Esophagus (tissue), 2 donors: ENCODE results near the gene KLF5. TPM values are rescaled to one million over a fixed set of nuclear protein-coding genes. Genes with fewer than 3 reads are reported as not detected.

Experiments
- H3K27ac ChIP-seq, 2 donors: one replicate each; pipeline ENCODE4 v1.5.1; 2013; ENCODE audit warnings: low read depth in 2 of 2, mild to moderate bottlenecking in 2 of 2, inconsistent platforms in 1 of 2, low read length in 1 of 2, moderate library complexity in 1 of 2
- H3K27me3 ChIP-seq, 2 donors: one replicate each; pipeline ENCODE4 v1.6.1; 2013; ENCODE audit warnings: low read length in 2 of 2, control low read depth in 1 of 2, mild to moderate bottlenecking in 1 of 2; ENCODE audit not compliant: insufficient read depth in 2 of 2, control insufficient read depth in 1 of 2
- H3K36me3 ChIP-seq, 2 donors: one replicate each; pipeline ENCODE4 v1.6.1; 2013; ENCODE audit warnings: low read length in 1 of 2; ENCODE audit not compliant: control insufficient read depth in 2 of 2, insufficient read depth in 2 of 2
- H3K4me1 ChIP-seq, 2 donors: one replicate each; pipeline ENCODE4 v1.6.1; 2013; ENCODE audit warnings: low read length in 1 of 2; ENCODE audit not compliant: control insufficient read depth in 2 of 2, insufficient read depth in 2 of 2
- H3K4me3 ChIP-seq, 2 donors: one replicate each; pipeline ENCODE4 v1.5.1; 2013; ENCODE audit warnings: low read length in 2 of 2, mild to moderate bottlenecking in 2 of 2, low read depth in 1 of 2, moderate library complexity in 1 of 2
- H3K9me3 ChIP-seq, 2 donors: one replicate each; pipeline ENCODE4 v1.6.1; 2013; ENCODE audit warnings: mild to moderate bottlenecking in 2 of 2, low read depth in 1 of 2, low read length in 1 of 2, moderate library complexity in 1 of 2; ENCODE audit not compliant: control insufficient read depth in 2 of 2, insufficient read depth in 1 of 2
- WGBS, 2 donors: extraction: QIAGEN DNeasy Blood & Tissue Kit; methylation state at CpG; one replicate each; pipeline ENCODE4 v1.1.7; 2013; 5-methylcytosine and 5-hydroxymethylcytosine counted together
- polyA plus RNA-seq, 2 donors: library from polyadenylated mRNA; stranded (reverse); fragments of 200-250 nt; gene quantifications; one replicate each; pipeline ENCODE4 v1.2.3, GENCODE V29; 2013
- donor health status: healthy with polysubstance abuse.
- donor health status: Bipolar disorder and iron deficiency.

The KLF5 gene
- polyA plus RNA-seq, 2 donors = 196 to 245 TPM

DNA sequence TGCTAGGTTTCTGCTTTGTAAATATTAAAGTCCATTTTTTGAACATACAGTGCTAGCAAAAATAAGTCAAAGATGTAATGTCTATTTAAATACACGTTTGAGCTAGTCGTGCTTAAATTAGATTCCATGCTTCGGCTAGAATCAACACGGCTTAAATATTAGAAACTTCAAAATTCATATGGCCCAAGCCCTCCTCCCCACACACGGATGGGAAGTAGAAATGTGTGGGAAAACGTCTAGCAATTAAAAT is 816 bp upstream of the KLF5 start:
- Histone ChIP-seq H3K9me3 (no peaks in the 10 kb centered on the region), H3K27me3 (no peaks in the 10 kb centered on the region), H3K27ac (peak overlapping the region; percentile 65 to 91), H3K4me1 (no peaks in the 10 kb centered on the region), H3K36me3 (peaks cover 2 to 7% of the 10 kb centered on the region in 2 donors), H3K4me3 (peak overlapping the region; percentile 30 to 87)
- 12 to 16% methylated on average over 6 of the region's 6 CpGs for WGBS, 2 donors

GRCh38 chr13:73058432-73058735 is 421 bp upstream of the KLF5 start:
- no peaks in the 10 kb centered on the region for H3K27me3 ChIP-seq
- no peaks in the 10 kb centered on the region for H3K9me3 ChIP-seq
- peak overlapping the region; percentile 65 to 91 for H3K27ac ChIP-seq
- H3K4me1 ChIP-seq = no peaks in the 10 kb centered on the region
- H3K36me3 ChIP-seq = peaks cover 2 to 7% of the 10 kb centered on the region in 2 donors
- 2 to 3% methylated on average over 8 of the region's 8 CpGs for WGBS, 2 donors
- H3K4me3 ChIP-seq = peak overlapping the region; percentile 30 to 87

- 1% methylated on average over 54 to 68 of the region's 68 CpGs for WGBS, 2 donors
- Histone ChIP-seq H3K27me3 (no peaks in the 10 kb centered on the region), H3K4me1 (no peaks in the 10 kb centered on the region), H3K9me3 (no peaks in the 10 kb centered on the region), H3K4me3 (peak overlapping the region; percentile 87 to 98), H3K27ac (peak overlapping the region; percentile 90 to 94), H3K36me3 (peaks cover 2 to 7% of the 10 kb centered on the region in 2 donors)
Measured at GRCh38 chr13:73059460-73060250, 850 bp downstream of the KLF5 start.

GRCh38 chr13:73060251-73061160 is 1.7 kb downstream of the KLF5 start:
- H3K27me3 ChIP-seq = no peaks in the 10 kb centered on the region
- peak overlapping the region; percentile 87 to 98 for H3K4me3 ChIP-seq
- peaks cover 2 to 7% of the 10 kb centered on the region in 2 donors for H3K36me3 ChIP-seq
- H3K9me3 ChIP-seq = no peaks in the 10 kb centered on the region
- H3K27ac ChIP-seq = peak overlapping the region; percentile 90 to 94
- 8 to 11% methylated on average over 26 of the region's 26 CpGs for WGBS, 2 donors
- no peaks in the 10 kb centered on the region for H3K4me1 ChIP-seq

- H3K4me3 ChIP-seq = peak overlapping the region; percentile 58 to 87
- H3K4me1 ChIP-seq = no peaks in the 10 kb centered on the region
- H3K9me3 ChIP-seq = no peaks in the 10 kb centered on the region
- WGBS, 2 donors = 58 to 63% methylated on average over 6 of the region's 6 CpGs
- peak overlapping the region; percentile 71 to 91 for H3K27ac ChIP-seq
- H3K27me3 ChIP-seq = no peaks in the 10 kb centered on the region
- peaks cover 2 to 7% of the 10 kb centered on the region in 2 donors for H3K36me3 ChIP-seq
Measured at GRCh38 chr13:73061473-73061872, 2.7 kb downstream of the KLF5 start.

GRCh38 chr13:73061876-73062275 is 3.1 kb downstream of the KLF5 start:
- Histone ChIP-seq H3K4me1 (no peaks in the 10 kb centered on the region), H3K27ac (peak overlapping the region; percentile 71 to 91), H3K36me3 (peaks cover 2 to 7% of the 10 kb centered on the region in 2 donors), H3K27me3 (no peaks in the 10 kb centered on the region), H3K4me3 (peak overlapping the region; percentile 58 to 87), H3K9me3 (no peaks in the 10 kb centered on the region)
- WGBS, 2 donors = 51 to 56% methylated on average over 9 of the region's 9 CpGs

DNA sequence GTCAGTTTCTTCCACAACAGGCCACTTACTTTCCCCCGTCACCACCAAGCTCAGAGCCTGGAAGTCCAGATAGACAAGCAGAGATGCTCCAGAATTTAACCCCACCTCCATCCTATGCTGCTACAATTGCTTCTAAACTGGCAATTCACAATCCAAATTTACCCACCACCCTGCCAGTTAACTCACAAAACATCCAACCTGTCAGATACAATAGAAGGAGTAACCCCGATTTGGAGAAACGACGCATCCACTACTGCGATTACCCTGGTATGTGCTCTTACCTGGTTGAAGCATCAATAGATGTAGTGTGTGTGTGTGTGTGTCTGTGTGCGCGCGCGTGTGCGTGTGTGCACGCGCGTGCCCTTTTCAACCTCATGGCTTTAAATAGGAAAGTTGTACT is 3.7 kb downstream of the KLF5 start:
- no peaks in the 10 kb centered on the region for H3K4me1 ChIP-seq

GRCh38 chr13:73063166-73063565 is 4.4 kb downstream of the KLF5 start:
- Histone ChIP-seq H3K4me3 (peak overlapping the region; percentile 32 to 87), H3K27ac (peak overlapping the region in 1 of 2 donors; percentile 42), H3K36me3 (peaks cover 2 to 7% of the 10 kb centered on the region in 2 donors), H3K9me3 (no peaks in the 10 kb centered on the region), H3K4me1 (no peaks in the 10 kb centered on the region), H3K27me3 (no peaks in the 10 kb centered on the region)
- WGBS, 2 donors = 46 to 55% methylated on average over 3 of the region's 3 CpGs

More for the DNA sequence above, 3.7 kb downstream of the KLF5 start:
- peak overlapping the region; percentile 71 to 91 for H3K27ac ChIP-seq
- no peaks in the 10 kb centered on the region for H3K9me3 ChIP-seq
- H3K27me3 ChIP-seq = no peaks in the 10 kb centered on the region
- peak overlapping the region; percentile 58 to 87 for H3K4me3 ChIP-seq
- H3K36me3 ChIP-seq = peaks cover 2 to 7% of the 10 kb centered on the region in 2 donors
- WGBS, 2 donors = 57 to 58% methylated on average over 13 of the region's 13 CpGs

DNA sequence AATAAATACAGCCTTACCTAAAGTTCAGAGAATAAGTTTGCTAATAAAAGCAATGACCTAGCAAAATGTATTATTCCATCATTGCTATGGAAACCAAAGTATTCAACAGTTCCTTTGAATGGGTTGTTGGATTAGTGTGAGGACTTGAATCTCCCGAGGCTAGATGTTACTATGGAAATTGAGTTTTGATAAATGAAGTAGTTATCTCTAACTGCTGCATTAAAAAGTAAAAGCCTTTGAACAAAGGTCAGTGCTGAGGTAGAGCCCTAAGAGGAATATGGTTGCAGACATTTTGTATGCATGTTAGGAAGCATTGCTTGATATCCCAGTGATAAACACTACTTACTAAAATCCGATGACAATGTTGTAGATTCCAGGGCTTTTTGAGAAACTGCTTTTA is 6.2 kb downstream of the KLF5 start:
- H3K27me3 ChIP-seq = no peaks in the 10 kb centered on the region
- no peaks in the 10 kb centered on the region for H3K9me3 ChIP-seq
- 33 to 39% methylated on average over 2 of the region's 2 CpGs for WGBS, 2 donors
- H3K27ac ChIP-seq = peak overlapping the region in 1 of 2 donors; percentile 70
- peaks cover 2 to 7% of the 10 kb centered on the region in 2 donors for H3K36me3 ChIP-seq
- no peaks in the 10 kb centered on the region for H3K4me1 ChIP-seq
- H3K4me3 ChIP-seq = peak overlapping the region in 1 of 2 donors; percentile 87
